ENCODE results near the gene CNOT2. TPM values are rescaled to one million over a fixed set of nuclear protein-coding genes. Genes with fewer than 3 reads are reported as not detected.

CNOT2 gene
- total and polyA plus RNA-seq, 4 donors = 17.5 to 93.4 (median 49.0) TPM

- Histone ChIP-seq H3K9me3 (ENCODE audit: control insufficient read depth in 4 of 4, low read length in 3 of 4) (no peaks in the 10 kb centered on the region), H3K4me1 (ENCODE audit: control insufficient read depth in 4 of 4, insufficient read depth in 4 of 4, low read length in 3 of 4) (peaks cover 3 to 8% (median 6%) of the 10 kb centered on the region in 4 donors), H3K4me3 (ENCODE audit: low read depth in 1 of 3, low read length in 3 of 3) (no peak overlapping the region), H3K27me3 (ENCODE audit: control insufficient read depth in 4 of 4, insufficient read depth in 4 of 4, low read length in 3 of 4) (no peaks in the 10 kb centered on the region), H3K9ac (ENCODE audit: low read depth in 1 of 2, low read length in 2 of 2) (no peak overlapping the region), H3K36me3 (ENCODE audit: control insufficient read depth in 4 of 4, insufficient read depth in 3 of 4, low read depth in 1 of 4, low read length in 3 of 4) (no peaks in the 10 kb centered on the region), H3K27ac (ENCODE audit: low read depth in 1 of 2, low read length in 2 of 2) (no peak overlapping the region)
- TF ChIP-seq RXRA (IDR thresholded peaks at IDR 0.05) (no peak), EGR1 (IDR thresholded peaks at IDR 0.05; ENCODE audit: low read depth in 2 of 2) (no peak), CTCF (IDR thresholded peaks at IDR 0.05; ENCODE audit: low read depth, low read length, missing input control) (no peak), TAF1 (conservative IDR thresholded peaks at IDR 0.05) (no peak), MAX (IDR thresholded peaks at IDR 0.05) (no peak), NR2F2 (IDR thresholded peaks at IDR 0.05) (no peak), JUND (IDR thresholded peaks at IDR 0.05) (no peak)
- no peak for DNase-seq (ENCODE audit: low spot score)
- 83% methylated on average over 1 of the region's 1 CpG for WGBS
Observed at GRCh38 chr12:70265132-70265531, 21.9 kb downstream of the CNOT2 start.

GRCh38 chr12:70267550-70267949, 24.3 kb downstream of the CNOT2 start:
- no peaks in the 10 kb centered on the region for H3K27me3 ChIP-seq (ENCODE audit: control insufficient read depth in 4 of 4, insufficient read depth in 4 of 4, low read length in 3 of 4)
- no peak overlapping the region for H3K27ac ChIP-seq (ENCODE audit: low read depth in 1 of 2, low read length in 2 of 2)
- H3K9ac ChIP-seq (ENCODE audit: low read depth in 1 of 2, low read length in 2 of 2) = no peak overlapping the region
- H3K4me1 ChIP-seq (ENCODE audit: control insufficient read depth in 4 of 4, insufficient read depth in 4 of 4, low read length in 3 of 4) = peaks cover 5 to 26% (median 20%) of the 10 kb centered on the region in 4 donors
- TF ChIP-seq SP1 (IDR thresholded peaks at IDR 0.05) = no peak
- no peak for TF ChIP-seq ZBTB33 (IDR thresholded peaks at IDR 0.05)
- no peak for TF ChIP-seq JUND (IDR thresholded peaks at IDR 0.05)
- no peak for TF ChIP-seq EGR1 (IDR thresholded peaks at IDR 0.05; ENCODE audit: low read depth in 2 of 2)
- TF ChIP-seq GABPA (IDR thresholded peaks at IDR 0.05 in 1 of 2, conservative IDR thresholded peaks at IDR 0.05 in 1 of 2) = no peak
- TF ChIP-seq TAF1 (conservative IDR thresholded peaks at IDR 0.05) = no peak
- no peak for TF ChIP-seq HNF4G (IDR thresholded peaks at IDR 0.05)
- no peak for TF ChIP-seq CTCF (IDR thresholded peaks at IDR 0.05; ENCODE audit: low read depth, low read length, missing input control)
- no peak for TF ChIP-seq RXRA (IDR thresholded peaks at IDR 0.05)
- TF ChIP-seq FOXA1 (IDR thresholded peaks at IDR 0.05) = no peak
- no peak for TF ChIP-seq NR2F2 (IDR thresholded peaks at IDR 0.05)
- no peak for TF ChIP-seq ATF3 (IDR thresholded peaks at IDR 0.05)
- no peak for TF ChIP-seq RAD21 (IDR thresholded peaks at IDR 0.05)
- DNase-seq (ENCODE audit: low spot score) = no peak
- 76% methylated on average over 1 of the region's 1 CpG for WGBS
- no peak overlapping the region for H3K4me3 ChIP-seq (ENCODE audit: low read depth in 1 of 3, low read length in 3 of 3)
- no peaks in the 10 kb centered on the region for H3K36me3 ChIP-seq (ENCODE audit: control insufficient read depth in 4 of 4, insufficient read depth in 3 of 4, low read depth in 1 of 4, low read length in 3 of 4)
- H3K9me3 ChIP-seq (ENCODE audit: control insufficient read depth in 4 of 4, low read length in 3 of 4) = no peaks in the 10 kb centered on the region

All from liver (tissue), 9 donors.